K562 (cell line): ENCODE measurements around the gene RRAGD. TPM values are rescaled to one million over a fixed set of nuclear protein-coding genes. Genes with fewer than 3 reads are reported as not detected.

Experiments used
- ATAC-seq: fragments of 200-7000 bp; cut with Tn5 transposase; 3 replicates; pipeline ENCODE4 v1.9.1; 2020; ENCODE audit warnings: moderate library complexity
- BruUV-seq: library from RNA; stranded (reverse); fragments of 400-500 nt; replicated peaks from 2 replicates; lab custom pipeline; 2021; lab: Mats Ljungman, UMichigan
- CTCF ChIA-PET: fragments of 300-600 bp; formaldehyde crosslinking; extraction: SDS; loops from one replicate; lab custom pipeline; 2021; ENCODE audit warnings: low intra/inter-chr PET ratio; lab: Yijun Ruan, JAX
- POLR2A ChIA-PET: fragments of 300-600, 350-650 bp; sonication (Branson Sonifier 250); formaldehyde crosslinking; extraction: SDS; loops from one replicate; lab custom pipeline; 2021; ENCODE audit warnings: antibody characterized with exemption, inconsistent platforms; lab: Yijun Ruan, JAX
- DNase-seq, 4 experiments: peaks; one replicate each; pipeline versions ENCODE4 v3.0.0 to v3.0.0-alpha.2; 2011 to 2018; ENCODE audit warnings: low spot score in 3 of 4, mixed read lengths in 3 of 4; ENCODE audit errors: extremely low read depth in 1 of 4
- FAIRE-seq: peaks from 2 replicates; lab custom pipeline; 2011; peaks lifted over from hg19 to GRCh38; lab: Jason Lieb, UNC
- H2AFZ ChIP-seq: 2 replicates; pipeline ENCODE4 v1.6.0; 2011; ENCODE audit warnings: low read depth, low read length, control low read depth, inconsistent platforms
- H3K27ac ChIP-seq: fragments of 200-600 bp; 3 replicates; pipeline ENCODE4 v1.8.0; 2011; ENCODE audit warnings: low read depth, mild to moderate bottlenecking, control low read depth, inconsistent platforms, low read length, moderate library complexity, mixed read lengths; ENCODE audit errors: extremely low read depth
- H3K27me3 ChIP-seq, 2 experiments: fragments of 300-600 bp in 1 of 2; 2 replicates in 1 of 2; 3 replicates in 1 of 2; pipeline versions ENCODE4 v1.6.0 to v1.8.0; 2011; ENCODE audit warnings: inconsistent platforms in 2 of 2, low read length in 2 of 2, mild to moderate bottlenecking in 1 of 2, mixed read lengths in 1 of 2, moderate library complexity in 1 of 2; ENCODE audit not compliant: control insufficient read depth in 2 of 2, insufficient read depth in 2 of 2
- H3K36me3 ChIP-seq: fragments of 300-600 bp; 3 replicates; pipeline ENCODE4 v1.8.0; 2011; ENCODE audit warnings: mild to moderate bottlenecking, low read length, inconsistent platforms; ENCODE audit not compliant: control insufficient read depth, insufficient read depth
- H3K4me1 ChIP-seq, 2 experiments: fragments of 200-600 bp in 1 of 2; replicated peaks in 1 of 2; 2 replicates in 1 of 2; 3 replicates in 1 of 2; pipeline versions ENCODE4 v1.5.1 to v1.8.0; 2011; ENCODE audit warnings: inconsistent platforms in 2 of 2, low read length in 2 of 2, mild to moderate bottlenecking in 1 of 2, mixed read lengths in 1 of 2, moderate library complexity in 1 of 2; ENCODE audit not compliant: control insufficient read depth in 2 of 2, insufficient read depth in 2 of 2
- H3K4me2 ChIP-seq: 2 replicates; pipeline ENCODE4 v1.6.1; 2011; ENCODE audit warnings: low read length, control low read depth, inconsistent platforms, mixed read lengths; ENCODE audit not compliant: insufficient read depth
- H3K4me3 ChIP-seq: fragments of 200-600 bp; sonication (generic), shearing (Covaris generic); 2 replicates; pipeline ENCODE4 v1.5.1; 2016; ENCODE audit warnings: control low read depth, inconsistent platforms
- H3K79me2 ChIP-seq: fragments of 200-600 bp; 3 replicates; pipeline ENCODE4 v1.8.0; 2011; ENCODE audit warnings: low read length, inconsistent platforms; ENCODE audit not compliant: control insufficient read depth, insufficient read depth
- H3K9ac ChIP-seq, 2 experiments: 2 replicates each; pipeline versions ENCODE4 v1.6.0 to v1.6.1; 2011; ENCODE audit warnings: low read depth in 2 of 2, low read length in 2 of 2, control low read depth in 1 of 2, inconsistent platforms in 1 of 2, mild to moderate bottlenecking in 1 of 2, mixed read lengths in 1 of 2; ENCODE audit not compliant: insufficient read depth in 1 of 2
- H3K9me1 ChIP-seq: one replicate; pipeline ENCODE4 v1.6.0; 2011; ENCODE audit warnings: inconsistent platforms, mild to moderate bottlenecking, low read length, moderate library complexity; ENCODE audit not compliant: control insufficient read depth, insufficient read depth
- H3K9me3 ChIP-seq: replicated peaks from 2 replicates; pipeline ENCODE4 v1.5.1; 2011; ENCODE audit warnings: low read depth, low read length, inconsistent platforms; ENCODE audit not compliant: control insufficient read depth, insufficient read depth
- H4K20me1 ChIP-seq: replicated peaks from 2 replicates; pipeline ENCODE4 v1.6.1; 2011; ENCODE audit warnings: low read length, inconsistent platforms, mixed read lengths; ENCODE audit not compliant: control insufficient read depth, insufficient read depth
- ADNP ChIP-seq: fragments of 200-800 bp; sonication (Bioruptor generic); IDR thresholded peaks from 2 replicates; pipeline ENCODE4 v1.6.1; 2016; ENCODE audit warnings: missing genetic modification characterization, missing compliant biosample characterization
- FOXK1 ChIP-seq: sonication (generic); formaldehyde crosslinking; IDR thresholded peaks from 2 replicates; pipeline ENCODE4 v1.8.0; 2022; ENCODE audit warnings: missing genetic modification reagents, mild to moderate bottlenecking, borderline replicate concordance
- FOXP1 ChIP-seq: sonication (generic); formaldehyde crosslinking; IDR thresholded peaks from 2 replicates; pipeline ENCODE4 v1.8.0; 2022; ENCODE audit warnings: mild to moderate bottlenecking, missing genetic modification reagents
- GABPB1 ChIP-seq: sonication (generic); formaldehyde crosslinking; IDR thresholded peaks from 2 replicates; pipeline ENCODE4 v1.8.0; 2022; ENCODE audit warnings: mild to moderate bottlenecking, missing genetic modification reagents
- IRF9 ChIP-seq: fragments of 450-650 bp; IDR thresholded peaks from 2 replicates; pipeline ENCODE4 v1.6.1; 2016; ENCODE audit warnings: missing biosample characterization, missing genetic modification characterization
- NBN ChIP-seq: fragments of 450-650 bp; IDR thresholded peaks from 2 replicates; pipeline ENCODE4 v1.6.1; 2016; ENCODE audit warnings: low read depth, mild to moderate bottlenecking
- POLR2AphosphoS5 ChIP-seq: IDR thresholded peaks from 2 replicates; pipeline ENCODE4 v1.6.1; 2011; ENCODE audit warnings: mild to moderate bottlenecking, low read depth, low read length, moderate library complexity; ENCODE audit not compliant: control insufficient read depth, insufficient read depth
- RBM14 ChIP-seq: fragments of 200-400 bp; formaldehyde crosslinking; IDR thresholded peaks from 2 replicates; pipeline ENCODE4 v1.6.1; 2018; ENCODE audit warnings: low read depth, mild to moderate bottlenecking, low read length, moderate library complexity, borderline replicate concordance; ENCODE audit not compliant: insufficient read depth
- SMAD3 ChIP-seq: fragments of 450-650 bp; formaldehyde crosslinking; conservative IDR thresholded peaks from 2 replicates; pipeline ENCODE4 v1.4.0; 2020; ENCODE audit warnings: mild to moderate bottlenecking
- SMARCC2 ChIP-seq: fragments of 450-650 bp; IDR thresholded peaks from 2 replicates; pipeline ENCODE4 v1.6.1; 2017; ENCODE audit warnings: antibody characterized with exemption, moderate library complexity, mild to moderate bottlenecking, low read depth
- STAG1 ChIP-seq: sonication (generic); formaldehyde crosslinking; IDR thresholded peaks from 2 replicates; pipeline ENCODE4 v1.5.0; 2020; ENCODE audit warnings: missing genetic modification reagents, borderline replicate concordance
- ZBTB17 ChIP-seq: fragments of 450-650 bp; formaldehyde crosslinking; IDR thresholded peaks from 2 replicates; pipeline ENCODE4 v1.4.0; 2020; ENCODE audit warnings: mild to moderate bottlenecking
- ZBTB49 ChIP-seq: sonication (generic); formaldehyde crosslinking; IDR thresholded peaks from 2 replicates; pipeline ENCODE4 v1.8.0; 2022; ENCODE audit warnings: missing genetic modification reagents, mild to moderate bottlenecking, borderline replicate concordance
- ZNF311 ChIP-seq: fragments of 250-450 bp; sonication (Bioruptor Pico); IDR thresholded peaks from 2 replicates; pipeline ENCODE4 v1.4.0; 2020; ENCODE audit warnings: mild to moderate bottlenecking, moderate library complexity
- whole genome bisulfite sequencing: fragments of 100-300 bp; shearing (Covaris generic); methylation state at CpG from one replicate; pipeline ENCODE4 v1.1.6; 2016; ENCODE audit warnings: low coverage, mixed read lengths; ENCODE audit not compliant: insufficient coverage; ENCODE audit errors: missing lambda C conversion rate; 5-methylcytosine and 5-hydroxymethylcytosine counted together
- in situ Hi-C: fragments of 300-500 bp; cut with MboI; formaldehyde crosslinking; loops from 4 replicates; pipeline ENCODE4 v1.15.0; 2018; ENCODE audit warnings: inconsistent platforms, mixed read lengths
- intact Hi-C: fragments of 100-400 bp; cut with micrococcal nuclease; formaldehyde crosslinking; loops from 2 replicates; pipeline ENCODE4 v1.14.2; 2022
- polyA plus RNA-seq, 8 experiments: library from polyadenylated mRNA; depleted of rRNA in 4 of 8; stranded (reverse) in 5 of 8; unstranded in 3 of 8; fragments of >200 nt; fragmentation: Nextera tagmentation in 2 of 8; fragmentation: Illumina TruSeq in 1 of 8; extraction: Ambion mirVana in 2 of 8; extraction: Trizol in 1 of 8; gene quantifications; 2 replicates each; pipeline versions ENCODE4 v1.2.1 to v1.2.3, GENCODE V29; 2011 to 2014; ENCODE audit warnings: inconsistent platforms in 1 of 8, missing spikeins in 1 of 8
- total RNA-seq, 7 experiments: library from RNA; depleted of rRNA in 6 of 7; stranded (reverse); fragments of >200 nt in 6 of 7; fragmentation: Illumina TruSeq in 2 of 7; extraction: Trizol in 2 of 7; gene quantifications; 2 replicates each; pipeline versions ENCODE4 v1.2.1 to v1.2.3, GENCODE V29; 2011 to 2021; ENCODE audit warnings: low replicate concordance in 1 of 7

Gene RRAGD
- total and polyA plus RNA-seq, 9 of the 15 experiments (the other 6 are each of a cell fraction or from before 2014, with no cell fraction given) = 0.03 to 0.07 (median 0.04) TPM; not detected in 6

- TF ChIP-seq IRF9 = no peak
- no peak for TF ChIP-seq ZBTB17 (CRISPR knock-in tag)
- no peak for TF ChIP-seq SMAD3
Measured at GRCh38 chr6:89364586-89364985, 47.5 kb downstream of the RRAGD start (continued).

- CTCF ChIA-PET = no interaction called here
- Histone ChIP-seq H3K9me1 (no peaks in the 10 kb centered on the region), H3K27ac (no peak overlapping the region), H3K36me3 (no peaks in the 10 kb centered on the region), H2AFZ (no peak overlapping the region), H3K4me1 (no peaks in the 10 kb centered on the region), H3K27me3 (peaks cover 0 to 5% of the 10 kb centered on the region in 2 experiments; a peak in 1 of 5 replicates), H3K9ac (no peak overlapping the region), H3K4me3 (no peak overlapping the region), H3K79me2 (no peaks in the 10 kb centered on the region), H4K20me1 (no peaks in the 10 kb centered on the region), H3K4me2 (no peak overlapping the region), H3K9me3 (no peaks in the 10 kb centered on the region)
- TF ChIP-seq ZNF311 (no peak), RBM14 (no peak), ZBTB49 (CRISPR knock-in tag) (no peak), FOXP1 (CRISPR knock-in tag) (no peak), GABPB1 (CRISPR knock-in tag) (no peak), SMARCC2 (no peak), ADNP (no peak), STAG1 (no peak), NBN (no peak), POLR2AphosphoS5 (no peak), FOXK1 (CRISPR knock-in tag) (no peak)
- in situ Hi-C loops (no loop called here), intact Hi-C loops (no loop called here)
- FAIRE-seq = no peak
- 0% methylated on average over 2 of the region's 2 CpGs for WGBS
- DNase-seq = no peak
- no TSS peak for BruUV-seq
- ATAC-seq = no peak
- POLR2A ChIA-PET = no interaction called here
Measured at GRCh38 chr6:89361171-89361570, 50.9 kb downstream of the RRAGD start.
